ENCODE results near the gene HOXC13.

HOXC13 gene

DNA sequence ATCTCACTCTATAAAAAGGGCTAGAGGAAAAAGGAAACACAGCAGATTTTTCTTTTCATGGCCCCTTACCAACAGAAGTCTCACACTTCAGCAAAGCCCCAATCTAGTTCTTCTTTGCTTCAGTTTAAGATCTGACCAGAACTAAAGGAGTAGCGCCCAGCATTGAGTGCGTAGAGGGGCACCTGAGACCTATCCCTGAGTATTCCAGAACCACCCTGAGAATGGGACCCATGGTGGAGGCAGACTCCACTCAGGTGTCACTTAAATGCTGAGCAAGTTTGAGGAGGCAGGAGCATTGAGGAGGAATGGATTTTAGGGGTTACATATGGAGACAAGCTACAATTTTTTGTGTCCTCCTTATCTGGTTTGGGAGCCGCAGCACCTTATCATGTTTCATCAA lies 32.5 kb downstream of the HOXC13 start:
- no peak for DNase-seq

DNA sequence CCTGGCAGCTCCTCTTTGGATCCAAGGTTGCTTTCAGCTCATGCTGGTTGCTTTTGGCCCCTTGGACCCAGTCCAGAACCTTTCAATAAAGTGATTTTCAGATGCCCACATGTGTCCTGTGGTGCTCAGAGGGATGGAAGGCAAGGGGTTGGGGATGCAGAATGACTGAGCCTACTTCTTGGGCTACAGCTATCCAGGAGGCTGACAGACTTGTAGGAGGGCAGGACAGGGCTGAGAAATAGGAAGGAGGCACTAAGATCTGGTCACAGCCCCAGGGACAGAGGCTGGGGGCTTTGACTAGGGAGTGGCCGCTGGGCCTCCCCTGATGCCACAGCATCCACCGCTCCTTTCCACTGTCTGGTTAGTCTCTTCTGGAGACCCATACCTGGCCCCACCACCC lies 33.1 kb downstream of the HOXC13 start:
- no peak for DNase-seq

DNA sequence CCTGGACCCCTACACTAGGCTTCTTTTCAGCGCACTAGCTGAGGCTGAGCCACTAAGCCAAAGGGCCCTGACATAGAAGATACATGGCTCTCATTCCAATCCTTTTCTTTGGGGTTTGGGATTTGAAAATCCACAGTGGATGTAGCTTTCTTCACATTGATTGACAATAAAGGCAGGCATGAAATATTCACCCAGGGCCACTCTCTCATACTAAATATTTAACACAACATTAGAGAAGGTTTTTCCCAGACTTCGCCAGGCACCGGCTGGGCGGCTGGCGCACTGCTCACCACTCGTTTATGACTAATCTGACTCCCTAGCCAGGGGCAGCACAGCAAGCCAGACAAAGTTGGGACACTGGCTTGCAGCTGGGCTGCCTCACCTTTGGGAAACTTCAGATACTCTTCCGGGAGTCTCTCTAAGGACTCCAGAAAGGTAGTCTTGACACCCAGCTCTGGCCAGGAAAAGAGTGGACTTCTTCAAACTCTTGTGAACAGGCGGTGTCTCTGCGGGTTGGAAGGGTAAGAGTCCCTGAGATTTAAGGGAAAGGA lies 33.6 kb downstream of the HOXC13 start:
- DNase-seq: no peak

DNA sequence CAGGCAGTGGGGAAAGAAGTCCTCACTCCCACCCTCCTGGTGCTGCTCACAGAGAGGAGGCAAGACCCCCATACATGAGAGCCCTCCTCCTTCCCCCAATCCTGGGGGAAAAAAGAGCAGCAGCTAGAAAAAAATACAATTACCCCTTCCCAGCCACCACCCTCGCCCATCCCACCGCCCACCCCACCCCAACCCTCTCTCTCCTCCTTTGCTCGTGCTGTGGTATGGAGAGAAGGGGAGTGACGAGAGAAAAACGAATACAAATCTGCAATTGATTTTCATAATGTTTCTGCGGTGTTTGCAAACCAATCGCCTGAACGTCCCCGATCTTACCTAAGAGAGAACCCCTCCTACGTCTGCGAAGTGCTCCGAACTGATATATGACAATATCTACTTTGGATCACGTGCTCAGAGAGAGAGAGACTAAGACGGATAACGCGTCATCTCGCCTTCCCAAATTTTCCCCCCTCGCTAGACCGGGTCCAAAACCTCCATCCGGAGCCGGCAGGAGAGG lies 34.1 kb downstream of the HOXC13 start, which contains the start of gene HOXC11:
HOXC11 (plus strand) TSS at position 405 of the 514 bp plus-strand sequence. CDS start 116 bp downstream, outside the sequence.
- no peak for DNase-seq

DNA sequence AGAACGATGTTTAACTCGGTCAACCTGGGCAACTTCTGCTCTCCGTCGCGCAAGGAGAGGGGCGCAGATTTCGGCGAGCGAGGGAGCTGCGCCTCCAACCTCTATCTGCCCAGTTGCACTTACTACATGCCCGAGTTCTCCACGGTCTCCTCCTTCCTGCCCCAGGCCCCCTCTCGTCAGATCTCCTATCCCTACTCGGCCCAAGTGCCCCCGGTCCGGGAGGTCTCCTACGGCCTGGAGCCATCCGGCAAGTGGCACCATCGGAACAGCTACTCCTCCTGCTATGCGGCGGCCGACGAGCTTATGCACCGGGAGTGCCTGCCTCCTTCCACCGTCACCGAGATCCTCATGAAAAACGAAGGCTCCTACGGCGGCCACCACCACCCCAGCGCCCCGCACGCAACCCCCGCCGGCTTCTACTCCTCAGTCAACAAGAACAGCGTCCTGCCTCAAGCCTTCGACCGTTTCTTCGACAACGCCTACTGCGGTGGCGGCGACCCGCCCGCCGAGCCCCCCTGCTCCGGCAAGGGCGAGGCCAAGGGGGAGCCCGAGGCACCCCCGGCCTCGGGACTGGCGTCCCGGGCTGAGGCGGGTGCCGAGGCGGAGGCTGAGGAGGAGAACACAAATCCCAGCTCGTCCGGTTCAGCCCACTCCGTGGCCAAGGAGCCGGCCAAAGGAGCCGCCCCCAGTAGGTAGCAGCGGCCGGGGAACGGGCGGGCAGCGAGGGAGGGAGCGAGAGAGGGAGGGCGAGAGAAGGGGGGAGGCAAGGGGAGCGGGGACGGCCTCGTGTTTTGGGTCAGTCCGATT lies 34.8 kb downstream of the HOXC13 start:
- no peak for DNase-seq

DNA sequence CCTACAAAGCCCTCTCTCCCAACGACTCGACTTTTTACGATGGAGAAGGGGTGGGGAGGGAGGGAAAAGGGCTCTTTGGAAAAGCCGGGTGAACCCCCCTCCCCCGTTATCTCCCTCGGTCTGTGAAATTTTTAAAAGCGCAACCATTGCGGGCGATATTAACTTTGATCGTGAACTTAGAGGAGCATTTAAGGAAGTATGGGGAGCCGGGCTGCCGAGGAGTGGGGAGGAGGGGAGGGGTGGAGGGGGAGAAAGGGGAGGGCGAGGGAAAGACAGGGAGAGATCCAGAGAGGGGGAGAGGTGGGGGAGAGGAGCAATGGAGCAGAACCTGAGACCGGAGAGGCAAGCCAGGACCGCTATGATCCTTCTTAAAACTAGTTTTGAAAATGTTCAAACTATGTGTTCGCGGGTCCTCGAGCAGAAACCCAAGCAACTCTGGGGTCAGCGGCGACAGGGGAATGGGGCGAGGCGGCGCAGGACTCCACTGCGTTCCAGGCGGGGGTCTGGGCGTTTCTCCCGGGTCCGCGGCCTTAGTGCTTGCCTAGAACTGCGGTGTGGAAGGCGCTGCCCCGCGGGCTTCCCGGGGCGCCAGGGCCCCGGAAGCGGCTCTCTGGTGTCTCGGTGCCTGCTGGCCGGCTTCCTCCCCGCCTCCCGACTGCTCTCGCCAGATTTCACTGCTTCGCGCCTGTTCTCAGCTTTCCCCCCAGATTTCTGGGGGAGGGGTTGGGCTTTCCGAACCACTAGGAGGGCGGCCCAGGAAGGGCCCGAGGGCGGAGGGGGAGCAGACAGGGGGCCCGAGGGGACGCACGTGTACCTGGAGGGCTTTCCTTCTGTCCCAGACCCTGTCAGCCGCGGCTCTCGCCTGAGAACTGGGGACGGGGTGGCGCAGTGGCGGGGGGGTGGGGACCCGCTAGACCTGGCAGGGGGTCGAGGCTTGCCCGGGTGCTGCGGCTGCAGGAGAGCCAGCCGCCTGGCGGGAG lies 35.7 kb downstream of the HOXC13 start, which contains the start of gene HOTAIR:
HOTAIR (minus strand) TSS at position 871 of the 980 bp plus-strand sequence.
- no peak for DNase-seq

DNA sequence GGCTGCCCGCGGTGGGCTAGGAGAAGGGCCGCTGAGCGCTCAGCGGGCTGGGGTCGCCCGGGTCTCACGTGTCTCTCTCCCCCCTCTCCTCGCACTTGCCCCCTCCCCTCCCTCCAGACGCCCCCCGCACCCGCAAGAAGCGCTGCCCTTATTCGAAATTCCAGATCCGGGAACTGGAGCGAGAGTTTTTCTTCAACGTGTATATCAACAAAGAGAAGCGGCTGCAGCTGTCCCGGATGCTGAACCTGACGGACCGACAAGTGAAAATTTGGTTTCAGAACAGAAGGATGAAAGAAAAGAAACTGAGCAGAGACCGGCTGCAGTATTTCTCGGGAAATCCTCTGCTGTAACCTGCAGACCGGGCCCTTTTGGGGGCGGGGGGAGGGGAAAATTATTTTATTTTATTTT lies 36.4 kb downstream of the HOXC13 start:
- no peak for DNase-seq

DNA sequence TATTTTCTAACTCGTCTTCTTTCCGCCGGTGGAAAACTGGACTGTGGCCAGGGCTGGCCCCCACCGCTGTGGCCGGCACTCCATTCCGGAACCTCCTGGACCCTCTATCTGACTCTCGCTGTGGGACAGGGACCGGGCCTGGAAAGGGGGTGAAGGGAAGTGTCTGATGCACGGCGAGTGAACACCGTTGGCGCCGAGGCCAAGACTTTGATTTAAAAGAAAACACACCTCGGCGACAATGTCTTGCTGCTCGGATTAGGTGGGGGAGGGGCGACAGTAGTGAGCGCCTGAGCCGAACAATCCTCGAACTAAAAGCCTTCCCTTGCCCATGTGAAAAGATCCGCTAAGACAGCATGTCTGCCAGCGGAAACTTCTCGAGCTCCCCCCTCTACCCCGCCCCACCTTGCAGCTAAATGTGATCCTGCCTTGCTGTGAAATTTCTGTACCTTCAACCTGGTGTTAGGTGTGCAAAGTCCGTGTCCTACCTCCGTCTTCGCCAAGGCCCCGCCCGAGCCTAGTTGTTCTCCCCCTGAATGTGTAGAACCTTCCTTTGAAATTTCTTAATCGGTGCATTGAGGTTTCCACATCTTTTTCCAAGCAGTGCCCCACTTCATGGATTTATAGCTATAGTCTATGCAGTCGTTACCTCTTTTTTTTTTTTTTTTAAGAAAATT lies 37.0 kb downstream of the HOXC13 start:
- no peak for DNase-seq

DNA sequence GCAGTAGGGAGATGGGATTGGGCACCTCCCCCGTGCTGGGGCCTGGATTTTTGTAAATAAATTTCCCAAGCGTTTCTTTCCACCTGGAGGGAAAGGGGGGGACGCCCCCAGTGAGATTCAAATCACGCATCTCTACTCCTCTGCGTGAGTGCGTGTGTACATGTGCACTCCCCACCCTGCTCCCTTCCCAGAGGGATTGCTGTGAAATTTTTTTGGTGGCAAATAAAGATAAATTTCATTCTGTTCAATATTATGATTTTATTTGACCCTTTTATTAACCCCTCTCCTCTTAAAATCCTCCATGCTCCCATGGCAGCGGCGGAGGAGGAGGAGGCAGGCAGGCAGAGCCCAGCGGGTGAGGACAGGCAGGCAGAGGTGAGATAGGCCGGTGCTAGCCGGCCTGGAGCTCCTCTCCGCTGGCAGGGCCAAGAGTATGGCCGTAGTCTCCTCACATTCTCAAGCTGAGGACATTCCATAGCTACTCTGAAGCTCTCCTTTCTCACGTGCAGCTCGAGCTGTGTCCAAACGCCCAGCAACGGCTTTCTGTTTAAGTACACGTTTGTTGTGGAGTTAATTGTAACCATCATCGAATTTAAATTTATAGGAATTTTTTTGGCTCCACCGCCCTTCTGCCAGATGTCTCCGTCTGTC lies 37.7 kb downstream of the HOXC13 start:
- DNase-seq: no peak

DNA sequence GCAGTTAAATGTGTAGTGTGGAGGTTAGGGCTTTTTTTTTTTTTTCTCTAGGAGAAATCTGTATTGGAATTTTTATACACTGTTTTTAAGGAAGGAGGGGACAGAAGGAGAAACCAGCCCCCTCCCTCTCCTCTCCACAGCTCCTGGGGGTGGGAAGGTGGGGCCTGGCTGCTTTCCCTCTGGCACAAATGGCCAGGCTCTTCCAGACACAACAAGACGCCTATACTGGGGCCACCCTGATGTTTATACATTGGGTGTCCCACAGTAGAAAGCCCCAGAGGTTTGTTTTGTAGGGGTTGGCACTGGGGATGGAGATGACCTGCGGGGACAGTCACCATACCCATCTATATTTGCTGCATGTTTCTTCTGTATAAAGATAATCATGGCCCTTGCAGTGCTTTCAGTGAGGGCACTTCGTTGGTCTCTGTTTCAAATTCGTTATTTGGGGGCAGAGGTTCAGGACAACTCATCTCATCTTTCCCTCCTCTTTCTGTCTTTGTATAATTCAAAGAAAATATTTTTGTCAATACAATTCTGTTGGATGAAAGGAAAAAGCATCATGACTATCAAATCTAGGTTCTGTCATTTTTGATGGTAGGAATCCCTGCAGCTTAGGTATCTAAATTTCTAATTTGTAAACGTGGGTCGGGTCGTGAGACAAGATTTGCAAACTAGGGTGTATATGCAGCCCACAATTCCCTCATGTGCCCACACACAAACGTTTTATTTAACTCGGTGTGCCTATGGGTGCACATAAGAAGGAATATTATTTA lies 38.4 kb downstream of the HOXC13 start:
- no peak for DNase-seq

DNA sequence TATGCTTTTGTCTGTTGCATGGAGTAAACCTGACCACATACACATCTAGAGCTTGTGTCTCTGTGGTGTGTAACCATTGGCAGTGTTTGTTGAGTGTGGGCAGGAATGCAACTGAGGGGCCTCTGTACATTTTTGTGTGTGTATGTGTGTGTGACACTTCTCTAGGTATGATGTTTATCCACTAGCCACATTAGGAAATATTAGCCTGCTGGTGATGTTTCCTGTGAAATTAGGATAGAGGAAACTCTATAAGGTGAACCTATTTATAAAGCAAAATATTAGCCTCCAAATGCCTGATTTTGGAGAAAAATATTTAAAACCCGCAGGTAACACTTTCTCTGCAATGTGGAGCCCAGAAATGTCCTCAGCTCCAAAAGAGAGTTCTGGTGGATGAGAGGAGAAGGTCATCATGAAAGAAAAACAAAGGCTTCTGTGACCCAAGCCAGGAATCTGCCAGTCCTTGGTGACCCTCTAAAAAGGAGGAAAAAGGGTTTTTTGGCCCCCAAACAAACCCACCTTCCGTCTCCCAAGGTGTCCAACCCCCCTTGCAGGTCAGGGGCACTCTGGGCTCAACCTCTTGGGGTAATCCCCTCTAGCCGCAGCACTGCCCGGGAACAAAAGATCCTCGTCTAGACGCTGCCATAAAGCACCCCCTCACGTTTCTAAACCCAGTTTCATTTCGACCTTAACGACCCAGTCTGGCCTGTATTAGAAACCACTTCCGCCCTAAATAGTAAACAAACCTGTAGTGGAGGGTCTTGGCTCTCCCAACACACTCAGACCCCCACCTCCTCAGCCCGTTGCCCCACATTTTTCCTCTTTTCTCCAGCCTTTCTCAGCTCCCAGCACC lies 39.2 kb downstream of the HOXC13 start:
- no peak for DNase-seq

DNA sequence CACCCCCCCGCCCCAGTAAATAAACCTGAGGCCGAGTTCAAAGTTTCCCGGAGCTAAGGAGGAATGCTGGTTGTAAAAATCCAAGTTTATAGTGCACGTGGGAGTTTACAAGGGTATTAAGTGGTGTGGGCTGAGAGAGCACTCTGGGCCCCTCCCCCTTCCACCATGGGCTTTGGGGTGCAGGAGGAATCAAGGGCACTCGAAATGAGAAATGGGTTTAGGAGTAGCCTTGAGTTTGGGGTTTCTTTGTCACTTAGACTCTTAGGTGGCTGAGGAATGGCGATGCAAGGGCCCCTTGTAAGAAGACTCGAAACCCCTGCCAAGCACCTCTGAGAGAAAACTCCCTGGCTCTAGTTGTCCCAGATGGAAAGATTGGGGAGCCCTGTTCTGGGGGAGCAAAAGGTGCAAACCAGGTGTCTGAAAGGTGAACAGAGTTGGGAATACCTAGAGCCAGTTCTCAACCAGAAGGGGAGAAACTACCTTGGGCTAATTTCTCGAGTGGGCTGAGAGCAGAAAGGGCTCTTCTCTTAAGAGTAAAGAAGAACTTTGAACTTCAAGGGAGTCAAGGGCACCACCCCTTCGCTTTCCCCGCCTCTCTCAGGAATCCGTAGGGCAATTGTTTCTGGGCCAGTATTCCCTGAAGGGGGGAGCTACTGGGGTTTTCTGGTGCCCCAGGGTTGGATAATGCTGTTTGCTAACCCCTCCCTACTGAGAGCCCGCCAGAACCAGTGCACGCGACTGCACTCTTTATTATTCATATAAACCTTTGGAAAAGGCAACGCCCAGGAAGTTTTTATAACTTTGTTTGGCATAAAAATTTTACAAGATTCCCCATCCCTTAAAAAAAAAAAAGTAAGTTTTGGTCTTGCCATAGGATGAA lies 40.1 kb downstream of the HOXC13 start:
- no peak for DNase-seq

DNA sequence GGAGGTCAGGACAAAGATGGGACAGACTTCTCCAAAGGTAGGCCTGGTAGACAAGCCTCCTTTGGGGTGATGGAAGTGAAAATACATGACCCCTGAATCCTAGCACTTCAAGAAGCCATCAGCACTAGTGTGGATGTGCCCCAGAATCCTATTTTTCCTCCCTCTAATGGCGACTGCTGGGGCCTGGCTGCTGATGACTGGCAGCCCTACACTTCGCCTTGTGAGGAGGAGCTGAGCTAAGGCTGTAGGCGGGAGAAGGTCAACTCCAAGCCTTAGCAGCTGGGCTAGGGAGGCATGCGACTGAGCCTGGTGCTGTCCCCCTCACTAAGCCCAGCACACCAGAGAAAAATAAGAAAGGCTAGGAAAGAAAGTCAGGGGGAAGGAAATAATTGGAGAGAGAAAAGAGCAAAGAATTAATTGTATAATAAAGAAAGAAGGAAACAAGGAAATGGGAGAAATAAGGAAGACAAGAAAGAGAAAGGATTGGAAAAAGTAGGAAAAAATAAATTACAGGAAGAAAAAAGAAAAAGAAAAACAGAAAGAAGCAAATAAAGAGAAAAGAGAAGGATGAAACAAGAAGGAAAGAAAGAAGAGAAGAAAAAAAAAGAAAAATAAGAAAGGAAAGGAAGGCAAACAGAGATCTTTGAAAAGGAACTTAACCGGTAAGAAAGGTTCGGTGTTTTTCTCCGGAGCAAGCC lies 41.6 kb downstream of the HOXC13 start:
- DNase-seq: no peak

DNA sequence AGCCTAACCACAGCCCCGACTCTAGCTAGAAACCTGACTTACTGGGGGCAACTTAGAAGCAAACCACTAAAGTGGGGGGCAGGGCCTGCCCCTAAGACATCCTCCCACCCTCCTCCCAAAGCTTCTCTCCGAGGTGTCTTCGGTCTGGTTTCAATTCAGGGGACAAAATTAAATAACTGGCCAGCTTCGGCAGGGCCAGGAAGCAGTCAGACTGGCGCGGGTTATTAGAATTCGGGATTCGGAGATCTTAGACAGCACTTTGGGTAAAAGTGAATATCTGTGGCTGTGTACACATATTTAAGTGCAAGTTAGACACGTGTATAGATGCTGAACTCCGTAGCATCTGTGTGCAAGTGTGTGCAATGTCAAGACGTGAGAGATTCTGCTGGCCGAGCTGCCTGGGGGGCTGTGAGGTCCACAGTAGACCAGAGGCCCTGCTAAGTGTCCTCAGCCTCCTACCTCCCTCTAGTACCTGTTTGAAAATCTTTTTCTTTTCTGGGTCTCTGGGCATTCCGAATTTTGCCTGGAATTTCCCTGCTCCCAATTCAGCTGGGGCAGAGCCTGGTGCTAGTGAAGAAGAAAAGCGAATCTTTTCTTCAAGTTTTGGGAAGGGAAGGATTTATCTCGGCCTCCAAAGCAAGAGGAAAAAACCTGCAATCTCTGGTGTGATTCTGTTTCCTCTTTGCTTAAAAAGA lies 42.3 kb downstream of the HOXC13 start:
- DNase-seq: no peak

DNA sequence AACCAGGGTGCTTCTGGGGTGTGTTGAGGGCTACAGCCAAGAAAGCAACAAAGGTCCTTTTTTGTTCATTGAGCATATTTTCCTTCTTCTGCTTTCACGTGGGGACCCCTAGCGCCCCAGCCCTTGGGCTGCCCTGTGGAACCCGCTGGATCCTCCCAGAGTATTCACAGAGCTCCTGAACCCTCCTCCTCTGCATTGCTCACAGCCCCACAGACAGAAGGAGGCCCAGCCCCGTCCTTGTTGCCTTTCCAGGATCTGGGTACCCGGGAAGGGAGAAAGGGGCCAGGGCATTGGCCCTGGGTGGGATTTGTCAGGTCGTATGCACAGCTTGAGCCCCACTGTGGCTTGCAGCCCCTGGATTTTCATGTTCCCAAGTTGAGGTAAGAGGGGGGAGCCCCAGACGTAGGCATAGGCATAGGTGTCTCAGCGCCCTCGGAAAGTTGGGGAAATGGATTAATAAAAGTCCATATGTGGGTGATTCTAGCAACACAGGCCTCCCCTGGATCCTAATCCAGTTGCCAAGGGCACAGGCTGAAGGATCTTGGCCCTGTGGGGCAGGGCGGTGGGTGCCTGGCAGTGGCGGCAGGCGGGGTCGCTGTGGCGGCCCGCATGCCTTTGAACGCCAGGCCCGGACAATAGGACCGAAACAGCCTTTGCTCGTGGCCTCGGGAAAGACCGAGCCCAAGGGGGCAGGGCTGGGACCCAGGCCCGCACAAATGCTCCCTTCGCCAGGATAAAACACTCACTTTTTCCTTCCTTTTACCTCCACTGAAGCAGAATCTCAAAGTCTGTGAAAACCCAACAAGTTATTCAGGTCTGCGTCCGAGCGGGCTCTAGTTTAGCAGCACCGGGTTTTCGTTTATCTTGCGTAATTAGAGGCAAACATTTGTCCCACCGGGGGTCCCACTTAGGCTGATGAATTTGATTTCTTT lies 43.3 kb downstream of the HOXC13 start:
- DNase-seq: no peak
